DMS 273 (cell line): ENCODE measurements around the gene IGF1.

Experiments used
- DNase-seq: peaks from one replicate; lab custom pipeline; 2025; ENCODE audit not compliant: unreplicated experiment; lab: John Stamatoyannopoulos, UW

IGF1 gene

DNA sequence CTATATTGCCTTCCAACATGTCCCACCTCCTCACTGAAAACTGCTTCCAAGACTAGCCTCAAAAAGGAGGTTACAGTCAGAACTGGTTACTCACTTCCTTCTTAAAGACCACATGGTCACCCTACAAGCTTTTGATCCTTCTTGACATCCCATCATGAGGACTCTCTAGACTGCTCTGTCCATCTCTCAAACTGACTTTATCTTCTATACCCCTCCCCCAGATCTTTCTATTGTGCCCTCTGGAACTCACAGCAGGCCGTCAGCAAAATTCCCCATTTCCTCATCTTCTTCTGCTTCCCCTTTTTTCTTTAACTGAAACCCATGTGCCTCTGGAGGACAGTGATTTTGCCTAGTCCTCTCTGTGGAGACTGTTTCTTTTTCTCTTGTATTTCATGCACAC is 18.1 kb upstream of the IGF1 start:
- DNase-seq, result no peak

- no peak for DNase-seq
Observed at GRCh38 chr12:102497743-102498142, 17.4 kb upstream of the IGF1 start.

GRCh38 chr12:102496591-102496990 is 16.2 kb upstream of the IGF1 start:
- no peak for DNase-seq

DNA sequence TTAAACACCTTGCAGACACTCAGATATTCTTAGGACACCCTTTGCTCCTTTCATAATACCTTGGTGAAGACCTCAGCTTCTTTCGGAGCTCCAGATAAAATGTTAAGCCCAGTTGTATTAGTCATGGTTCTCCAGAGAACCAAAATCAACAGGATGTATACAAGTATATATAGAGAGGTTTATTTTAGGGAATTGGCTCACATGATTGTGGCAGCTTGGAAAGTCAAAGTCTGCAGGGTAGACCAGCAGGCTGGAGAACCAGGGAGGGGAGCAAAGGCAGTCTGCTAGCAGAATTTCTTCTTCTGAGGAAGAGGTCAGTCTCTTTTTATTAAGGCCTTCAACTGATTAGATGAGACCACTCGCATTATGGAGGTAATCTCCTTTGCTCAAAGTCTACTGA is 6.9 kb upstream of the IGF1 start:
- DNase-seq, result no peak

- DNase-seq, result no peak
Observed at GRCh38 chr12:102486153-102486552, 5.8 kb upstream of the IGF1 start.

DNA sequence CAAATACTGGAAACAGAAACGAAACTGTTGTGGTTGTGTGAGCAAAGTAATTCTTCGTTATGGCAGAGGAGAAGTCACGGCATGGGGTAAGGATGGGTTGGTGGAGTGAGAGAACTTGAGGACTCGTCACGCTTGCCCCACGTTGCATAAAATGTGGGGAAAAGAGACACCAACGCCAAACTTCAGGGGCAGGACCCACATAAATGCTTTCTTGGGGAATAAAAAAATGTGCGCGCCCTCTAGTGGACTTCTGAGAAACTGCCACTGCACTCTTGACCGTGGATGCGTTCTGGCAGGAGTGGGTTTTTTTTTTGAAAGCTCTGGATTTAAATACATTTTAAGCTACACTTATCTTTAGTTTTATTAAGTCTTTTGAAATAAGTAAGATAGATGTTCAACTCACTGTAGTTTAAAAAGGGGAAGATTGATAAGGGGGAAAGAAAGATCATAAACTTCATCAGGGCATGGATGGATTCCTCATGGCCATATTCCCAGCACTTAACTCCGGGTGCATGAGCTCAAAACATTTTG is 4.1 kb upstream of the IGF1 start:
- DNase-seq, result peak; percentile 57

GRCh38 chr12:102484017-102484416 is 3.7 kb upstream of the IGF1 start:
- DNase-seq, result no peak

GRCh38 chr12:102483466-102483865 is 3.1 kb upstream of the IGF1 start:
- no peak for DNase-seq

DNA sequence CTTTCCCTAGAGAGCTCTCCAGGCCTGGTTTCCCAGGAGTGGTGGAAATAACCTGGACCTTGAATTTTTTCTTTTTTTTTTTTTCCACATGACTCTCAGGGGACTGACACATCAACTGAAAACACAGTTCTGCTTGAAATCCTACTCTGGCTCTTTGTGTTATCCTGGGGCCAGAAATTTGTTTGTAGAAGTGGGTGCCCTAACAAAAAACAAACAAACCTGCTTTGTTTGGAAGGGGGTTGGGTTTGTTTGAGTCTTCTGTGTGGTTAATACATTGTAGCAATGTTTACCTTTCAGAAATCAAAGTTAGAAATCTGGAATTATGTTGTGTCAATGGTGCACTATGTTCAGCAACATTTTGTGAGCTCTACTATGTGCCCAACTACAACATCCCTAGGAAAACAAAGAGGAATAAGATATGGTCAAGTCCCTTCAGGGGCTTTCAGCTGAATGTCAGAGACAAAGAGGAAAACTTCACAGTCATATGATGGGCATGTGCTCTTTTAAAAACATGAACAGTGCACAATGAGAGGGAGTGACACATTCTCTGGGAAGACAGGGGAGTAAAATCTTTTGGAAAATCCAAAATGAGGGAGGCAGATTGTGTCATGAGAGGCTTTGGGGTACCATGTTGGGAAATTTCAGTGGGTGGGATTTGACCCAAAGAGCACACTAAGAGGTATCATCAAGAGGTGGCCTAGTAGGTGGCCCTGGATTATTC is 1.5 kb upstream of the IGF1 start:
- DNase-seq, result no peak

DNA sequence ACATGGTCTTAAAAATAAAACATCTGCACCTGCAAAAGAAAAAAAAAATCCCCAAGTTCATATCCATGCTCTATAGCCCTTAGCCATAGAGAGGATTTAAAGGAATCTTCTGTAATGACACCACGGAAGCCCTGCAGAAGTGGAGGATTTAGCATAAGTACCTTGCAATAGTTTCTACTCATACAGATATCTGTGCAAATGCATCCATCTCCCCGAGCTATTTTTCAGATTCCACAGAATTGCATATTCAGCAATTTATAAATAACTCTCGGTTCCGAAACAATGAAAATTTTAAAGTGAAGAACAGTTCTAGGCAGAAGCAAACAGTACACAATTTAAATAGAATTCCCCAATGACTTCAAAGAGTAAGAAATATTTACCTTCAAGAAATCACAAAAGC is 424 bp downstream of the IGF1 start:
- no peak for DNase-seq

- peak; percentile 7 for DNase-seq
Observed at GRCh38 chr12:102479099-102479885, 1.1 kb downstream of the IGF1 start.

GRCh38 chr12:102478405-102479098 is 1.8 kb downstream of the IGF1 start:
- DNase-seq, result no peak

DNA sequence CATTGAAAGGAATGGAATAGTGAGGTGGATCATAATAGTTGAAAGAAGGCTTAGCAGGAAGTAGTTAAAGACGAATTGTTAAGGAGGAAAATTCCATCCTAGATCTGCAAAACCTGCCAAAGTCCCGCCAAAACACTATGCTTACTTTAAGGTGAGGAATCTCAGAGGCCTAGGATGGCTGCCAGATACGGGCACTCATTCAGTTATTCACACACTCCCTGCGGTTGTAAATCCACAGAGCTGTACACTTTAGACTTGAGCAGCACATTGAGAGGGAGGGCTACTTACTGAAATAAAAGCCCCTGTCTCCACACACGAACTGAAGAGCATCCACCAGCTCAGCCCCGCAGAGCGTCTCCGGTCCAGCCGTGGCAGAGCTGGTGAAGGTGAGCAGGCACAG is 5.0 kb downstream of the IGF1 start:
- DNase-seq, result no peak

- peak; percentile 6 for DNase-seq
Observed at GRCh38 chr12:102474438-102475064, 5.8 kb downstream of the IGF1 start.

GRCh38 chr12:102472496-102472895 is 7.9 kb downstream of the IGF1 start:
- no peak for DNase-seq

DNA sequence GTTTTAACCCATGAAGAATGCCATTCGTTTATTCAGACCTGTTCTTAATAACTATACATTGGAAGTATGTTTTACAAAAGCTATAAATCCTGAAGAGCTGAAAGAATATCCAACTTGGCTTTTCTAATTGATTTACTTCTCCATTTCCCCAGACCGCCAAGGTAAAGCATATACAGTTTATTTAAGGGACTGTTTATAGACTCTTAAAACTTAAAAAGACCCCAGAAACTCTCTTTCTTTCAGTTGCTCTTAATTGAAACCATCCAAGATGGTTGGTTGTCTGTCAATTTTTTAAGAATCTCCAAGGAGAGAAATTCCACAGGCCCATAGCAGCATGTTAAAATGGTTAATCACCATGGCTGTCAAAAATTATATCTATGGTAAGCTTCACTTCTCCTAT is 8.8 kb downstream of the IGF1 start:
- DNase-seq, result no peak

GRCh38 chr12:102470945-102471344 is 9.4 kb downstream of the IGF1 start:
- no peak for DNase-seq

- no peak for DNase-seq
Observed at GRCh38 chr12:102468261-102468915, 12.0 kb downstream of the IGF1 start.

GRCh38 chr12:102465762-102466560 is 14.4 kb downstream of the IGF1 start:
- no peak for DNase-seq

DNA sequence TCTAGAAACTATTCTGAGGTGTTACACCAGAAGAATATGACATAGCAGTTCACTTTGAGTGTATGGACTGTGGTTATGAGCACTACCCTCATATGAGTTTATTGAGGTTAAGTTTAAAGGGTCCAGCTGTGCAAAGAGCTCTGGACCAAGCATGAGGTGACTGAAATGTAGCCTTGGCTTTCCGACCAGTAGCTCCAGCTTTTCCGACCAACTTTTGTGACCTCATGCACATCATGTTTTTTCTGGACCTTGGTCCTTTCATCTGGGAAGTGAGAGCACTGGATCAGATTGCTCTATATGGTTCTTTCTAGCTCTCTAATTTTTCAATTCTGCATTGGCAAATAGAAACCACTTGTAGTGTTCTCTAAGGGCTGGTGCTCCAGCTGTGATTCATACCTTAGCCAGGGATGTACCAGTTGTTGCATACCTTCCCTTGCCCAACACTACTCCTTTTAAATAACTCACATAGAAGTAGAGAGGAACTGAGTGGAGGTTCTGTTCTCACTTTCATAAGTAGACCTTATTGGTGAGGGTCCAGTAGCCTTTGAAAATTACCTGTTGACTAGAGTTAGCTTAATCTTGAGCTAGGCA is 16.6 kb downstream of the IGF1 start:
- no peak for DNase-seq
